Activated CD8-positive, alpha-beta T cell treated with anti-CD3 and anti-CD28 coated beads for 36 hours (primary cell): ENCODE data around the gene TRIOBP. TPM values are rescaled to one million over a fixed set of nuclear protein-coding genes. Genes with fewer than 3 reads are reported as not detected.

Experiments used
- ATAC-seq: fragments of 200-7000 bp; cut with Tn5 transposase; one replicate; pipeline ENCODE4 v1.10.0; 2021; ENCODE audit warnings: mild to moderate bottlenecking, moderate library complexity
- CTCF ChIA-PET: fragments of 350-600 bp; sonication (Branson Sonifier 250); formaldehyde crosslinking; loops from one replicate; lab custom pipeline; 2021; ENCODE audit warnings: antibody characterized with exemption; lab: Charles Lee
- POLR2A ChIA-PET: fragments of 350-600 bp; sonication (Branson Sonifier 250); formaldehyde crosslinking; loops from one replicate; lab custom pipeline; 2021; ENCODE audit warnings: antibody characterized with exemption; lab: Charles Lee
- DNase-seq: peaks from one replicate; pipeline ENCODE4 v3.0.0-alpha.2; 2020
- H3K27ac Mint-ChIP-seq: one replicate; pipeline ENCODE4 v1.8.0; 2021; ENCODE audit warnings: mild to moderate bottlenecking, mixed read lengths
- H3K27me3 Mint-ChIP-seq: one replicate; pipeline ENCODE4 v1.8.0; 2021; ENCODE audit warnings: mixed read lengths
- H3K36me3 Mint-ChIP-seq: one replicate; pipeline ENCODE4 v1.8.0; 2021; ENCODE audit warnings: low read depth, mixed read lengths
- H3K4me1 Mint-ChIP-seq: one replicate; pipeline ENCODE4 v1.8.0; 2021; ENCODE audit warnings: low read depth, mixed read lengths
- H3K4me3 Mint-ChIP-seq: one replicate; pipeline ENCODE4 v1.8.0; 2021; ENCODE audit warnings: mild to moderate bottlenecking, moderate library complexity, mixed read lengths
- H3K9me3 Mint-ChIP-seq: one replicate; pipeline ENCODE4 v1.8.0; 2021; ENCODE audit warnings: mixed read lengths
- intact Hi-C: fragments of 100-400 bp; cut with micrococcal nuclease; formaldehyde crosslinking; loops from one replicate; pipeline ENCODE4 v1.10.0; 2022
- total RNA-seq, 2 experiments: library from RNA; stranded (reverse); gene quantifications; one replicate each; pipeline ENCODE4 v1.2.3, GENCODE V29; 2021
- TF ChIP-seq, protein P1 (sequence below): fragments of 200-600 bp; IDR thresholded peaks from one replicate; pipeline ENCODE4 v1.8.0; 2022; ENCODE audit warnings: antibody characterized with exemption, mild to moderate bottlenecking

The TRIOBP gene
- total RNA-seq, 2 experiments from 2014 or later, result 17.8 to 20.7 TPM

GRCh38 chr22:37726241-37726887 is 29.5 kb downstream of the TRIOBP start:
- DNase-seq, result no peak
- CTCF ChIA-PET, result no interaction called here
- H3K36me3 Mint-ChIP-seq, result no peaks in the 10 kb centered on the region
- H3K9me3 Mint-ChIP-seq, result no peaks in the 10 kb centered on the region
- no peaks in the 10 kb centered on the region for H3K27me3 Mint-ChIP-seq
- TF ChIP-seq, protein P1, sequence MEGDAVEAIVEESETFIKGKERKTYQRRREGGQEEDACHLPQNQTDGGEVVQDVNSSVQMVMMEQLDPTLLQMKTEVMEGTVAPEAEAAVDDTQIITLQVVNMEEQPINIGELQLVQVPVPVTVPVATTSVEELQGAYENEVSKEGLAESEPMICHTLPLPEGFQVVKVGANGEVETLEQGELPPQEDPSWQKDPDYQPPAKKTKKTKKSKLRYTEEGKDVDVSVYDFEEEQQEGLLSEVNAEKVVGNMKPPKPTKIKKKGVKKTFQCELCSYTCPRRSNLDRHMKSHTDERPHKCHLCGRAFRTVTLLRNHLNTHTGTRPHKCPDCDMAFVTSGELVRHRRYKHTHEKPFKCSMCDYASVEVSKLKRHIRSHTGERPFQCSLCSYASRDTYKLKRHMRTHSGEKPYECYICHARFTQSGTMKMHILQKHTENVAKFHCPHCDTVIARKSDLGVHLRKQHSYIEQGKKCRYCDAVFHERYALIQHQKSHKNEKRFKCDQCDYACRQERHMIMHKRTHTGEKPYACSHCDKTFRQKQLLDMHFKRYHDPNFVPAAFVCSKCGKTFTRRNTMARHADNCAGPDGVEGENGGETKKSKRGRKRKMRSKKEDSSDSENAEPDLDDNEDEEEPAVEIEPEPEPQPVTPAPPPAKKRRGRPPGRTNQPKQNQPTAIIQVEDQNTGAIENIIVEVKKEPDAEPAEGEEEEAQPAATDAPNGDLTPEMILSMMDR, result no peak
- POLR2A ChIA-PET, result no interaction called here
- ATAC-seq, result peak; percentile 68
- no peak overlapping the region for H3K4me3 Mint-ChIP-seq
- H3K4me1 Mint-ChIP-seq, result no peaks in the 10 kb centered on the region
- intact Hi-C loops, result no loop called here
- H3K27ac Mint-ChIP-seq, result no peak overlapping the region

DNA sequence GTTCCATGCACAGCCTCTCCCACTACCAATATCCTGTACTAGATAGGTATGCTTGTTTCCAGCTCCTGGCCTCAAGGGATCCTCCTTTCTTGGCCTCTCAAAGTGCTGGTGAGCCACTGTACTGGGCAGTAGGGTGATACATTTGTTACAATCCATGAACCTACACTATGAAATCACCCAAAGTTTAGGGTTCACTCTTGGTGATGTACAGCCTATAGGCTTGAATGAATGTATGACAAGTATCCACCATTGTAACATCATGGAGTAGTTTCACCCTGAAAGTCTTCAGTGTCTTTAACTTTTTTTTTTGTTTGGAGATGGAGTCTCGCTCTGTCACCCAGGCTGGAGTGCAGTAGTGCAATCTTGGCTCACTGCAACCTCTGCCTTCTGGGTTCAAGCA is 31.8 kb downstream of the TRIOBP start:
- no peaks in the 10 kb centered on the region for H3K4me1 Mint-ChIP-seq
- no peak overlapping the region for H3K4me3 Mint-ChIP-seq
- POLR2A ChIA-PET, result no interaction called here
- DNase-seq (no peak), ATAC-seq (no peak)
- H3K36me3 Mint-ChIP-seq, result no peaks in the 10 kb centered on the region
- intact Hi-C loops, result no loop called here
- no peaks in the 10 kb centered on the region for H3K27me3 Mint-ChIP-seq
- no peaks in the 10 kb centered on the region for H3K9me3 Mint-ChIP-seq
- no peak overlapping the region for H3K27ac Mint-ChIP-seq
- TF ChIP-seq, protein P1, result no peak
- CTCF ChIA-PET, result interaction anchor here (1.7 kb wide), 1 partner anchor 122 kb away, joined by 3 read pairs; no protein-coding TSS in a partner anchor

GRCh38 chr22:37731804-37732471 is 35.1 kb downstream of the TRIOBP start:
- H3K4me3 Mint-ChIP-seq, result no peak overlapping the region
- ATAC-seq (no peak), DNase-seq (no peak)
- H3K4me1 Mint-ChIP-seq, result no peaks in the 10 kb centered on the region
- no peaks in the 10 kb centered on the region for H3K27me3 Mint-ChIP-seq
- ChIA-PET CTCF (no interaction called here), POLR2A (no interaction called here)
- intact Hi-C loops, result no loop called here
- H3K27ac Mint-ChIP-seq, result no peak overlapping the region
- TF ChIP-seq, protein P1, result no peak
- no peaks in the 10 kb centered on the region for H3K36me3 Mint-ChIP-seq
- no peaks in the 10 kb centered on the region for H3K9me3 Mint-ChIP-seq

GRCh38 chr22:37732699-37733607 is 36.1 kb downstream of the TRIOBP start:
- Mint-ChIP-seq H3K27ac (no peak overlapping the region), H3K9me3 (no peaks in the 10 kb centered on the region), H3K27me3 (peaks cover under 1% of the 10 kb centered on the region), H3K4me1 (no peaks in the 10 kb centered on the region), H3K4me3 (no peak overlapping the region), H3K36me3 (no peaks in the 10 kb centered on the region)
- intact Hi-C loops, result no loop called here
- ChIA-PET CTCF (no interaction called here), POLR2A (no interaction called here)
- TF ChIP-seq, protein P1, result no peak
- ATAC-seq (no peak), DNase-seq (no peak)
